ENCODE results near the gene SPRY4.

- no peak for TF ChIP-seq FOXM1 (IDR thresholded peaks at IDR 0.05; ENCODE audit: borderline replicate concordance)
- TF ChIP-seq FOXA1 (IDR thresholded peaks at IDR 0.05), result no peak
- TF ChIP-seq CTBP1 (IDR thresholded peaks at IDR 0.05; ENCODE audit: borderline replicate concordance), result no peak
Observed at GRCh38 chr5:142289708-142290576, 34.9 kb downstream of the SPRY4 start.
